ENCODE results near the gene CIT.

The CIT gene

DNA sequence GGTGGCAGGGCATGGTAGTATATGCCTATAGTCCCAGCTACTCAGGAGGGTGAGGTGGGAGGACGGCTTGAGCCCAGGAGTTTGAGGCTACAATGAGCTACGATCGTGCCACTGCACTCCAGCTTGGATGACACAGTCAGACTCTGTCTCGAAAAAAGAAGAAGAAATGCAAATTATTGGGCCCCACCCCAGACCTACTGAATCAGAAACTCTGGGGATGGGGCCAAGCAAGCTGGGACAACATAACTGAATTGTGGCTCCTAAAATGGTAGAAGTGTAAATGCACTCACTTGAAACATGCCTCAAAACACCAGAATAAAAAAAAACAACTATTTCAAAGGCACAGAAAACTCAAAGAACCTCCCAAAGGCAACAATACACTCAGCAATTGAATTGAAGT lies 37.0 kb downstream of the CIT start:
- TF ChIP-seq, protein P1, sequence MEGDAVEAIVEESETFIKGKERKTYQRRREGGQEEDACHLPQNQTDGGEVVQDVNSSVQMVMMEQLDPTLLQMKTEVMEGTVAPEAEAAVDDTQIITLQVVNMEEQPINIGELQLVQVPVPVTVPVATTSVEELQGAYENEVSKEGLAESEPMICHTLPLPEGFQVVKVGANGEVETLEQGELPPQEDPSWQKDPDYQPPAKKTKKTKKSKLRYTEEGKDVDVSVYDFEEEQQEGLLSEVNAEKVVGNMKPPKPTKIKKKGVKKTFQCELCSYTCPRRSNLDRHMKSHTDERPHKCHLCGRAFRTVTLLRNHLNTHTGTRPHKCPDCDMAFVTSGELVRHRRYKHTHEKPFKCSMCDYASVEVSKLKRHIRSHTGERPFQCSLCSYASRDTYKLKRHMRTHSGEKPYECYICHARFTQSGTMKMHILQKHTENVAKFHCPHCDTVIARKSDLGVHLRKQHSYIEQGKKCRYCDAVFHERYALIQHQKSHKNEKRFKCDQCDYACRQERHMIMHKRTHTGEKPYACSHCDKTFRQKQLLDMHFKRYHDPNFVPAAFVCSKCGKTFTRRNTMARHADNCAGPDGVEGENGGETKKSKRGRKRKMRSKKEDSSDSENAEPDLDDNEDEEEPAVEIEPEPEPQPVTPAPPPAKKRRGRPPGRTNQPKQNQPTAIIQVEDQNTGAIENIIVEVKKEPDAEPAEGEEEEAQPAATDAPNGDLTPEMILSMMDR (IDR thresholded peaks at IDR 0.05; ENCODE audit: borderline replicate concordance, insufficient read depth, low read depth, low read length) = no peak
- no peak overlapping the region for H3K4me3 ChIP-seq (ENCODE audit: low read depth, low read length)

DNA sequence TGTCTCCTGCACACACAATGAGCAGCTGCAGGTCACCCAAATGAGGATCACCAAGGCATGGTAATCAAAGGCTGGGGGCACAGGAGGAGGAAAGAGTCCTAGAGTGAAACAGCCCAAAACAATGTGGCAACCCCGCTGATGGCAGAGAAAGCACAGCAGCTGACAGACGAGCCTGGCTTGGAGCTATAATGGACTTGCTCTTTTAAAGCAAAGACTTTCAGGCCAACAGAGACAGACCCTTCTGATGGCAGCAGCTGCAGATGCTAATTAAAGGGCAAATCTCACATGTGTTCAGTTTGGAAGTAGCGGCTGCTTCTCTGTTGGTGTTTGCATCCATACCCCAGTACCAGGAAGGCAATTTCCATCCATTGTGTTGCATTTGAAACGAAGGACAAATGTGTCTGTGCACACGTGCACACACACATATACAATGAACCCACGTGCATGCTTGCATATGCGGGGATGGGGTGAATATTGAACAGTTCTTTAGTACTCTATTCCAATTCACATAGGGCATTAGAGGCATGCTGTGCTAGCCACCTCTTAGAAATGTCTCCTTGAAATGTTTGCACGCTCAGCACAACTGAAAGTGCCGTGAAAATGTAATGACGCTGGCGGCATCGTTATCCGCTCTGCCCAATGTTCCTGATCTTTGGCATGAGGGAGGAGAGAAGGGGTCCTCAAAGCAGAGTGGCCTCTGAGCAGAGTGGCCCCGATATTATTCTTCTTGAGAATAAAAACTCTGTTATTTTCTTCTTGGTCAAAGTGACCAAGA lies 38.1 kb downstream of the CIT start:
- no peak overlapping the region for H3K4me3 ChIP-seq (ENCODE audit: low read depth, low read length)
- TF ChIP-seq, protein P1 (IDR thresholded peaks at IDR 0.05; ENCODE audit: borderline replicate concordance, insufficient read depth, low read depth, low read length) = no peak

DNA sequence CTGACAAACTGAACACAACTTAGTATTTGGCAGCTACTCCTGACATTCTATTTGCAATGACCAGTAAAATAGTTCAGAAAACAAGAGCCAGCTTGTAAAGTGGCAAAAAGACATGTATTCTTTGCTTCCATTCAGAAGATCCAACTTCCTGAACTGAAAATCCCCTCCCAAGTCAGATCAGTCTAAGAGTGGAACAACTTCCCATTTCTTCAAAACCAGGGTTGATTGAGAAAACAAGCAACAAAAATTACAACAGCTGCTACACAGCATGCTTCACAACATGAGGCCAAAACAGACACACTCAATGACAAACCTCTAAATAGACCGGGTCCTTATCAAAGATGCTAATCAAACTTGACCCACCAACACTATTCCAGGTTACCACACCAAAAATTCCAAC lies 40.3 kb downstream of the CIT start:
- TF ChIP-seq, protein P1 (IDR thresholded peaks at IDR 0.05; ENCODE audit: borderline replicate concordance, insufficient read depth, low read depth, low read length) = no peak
- H3K4me3 ChIP-seq (ENCODE audit: low read depth, low read length) = no peak overlapping the region

DNA sequence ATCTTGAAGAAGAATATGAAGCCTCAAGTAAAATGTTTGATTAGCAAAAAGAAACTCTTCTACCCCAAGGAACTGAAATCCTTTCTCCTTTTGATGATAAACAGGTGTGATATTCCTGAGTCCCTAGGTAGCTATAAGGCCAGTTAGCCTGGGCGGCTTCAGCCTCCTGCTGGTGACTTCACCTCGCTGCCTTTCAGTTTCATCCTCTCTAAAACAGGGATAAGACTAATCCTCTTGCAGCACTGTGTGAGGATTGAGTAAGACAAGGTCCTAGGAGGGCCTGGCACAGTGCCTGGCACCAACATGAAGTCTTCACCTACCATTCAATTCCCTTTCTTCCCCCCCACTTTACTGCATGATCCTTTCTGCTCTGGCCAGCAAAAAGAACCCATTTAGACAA lies 42.1 kb downstream of the CIT start:
- TF ChIP-seq, protein P1 (IDR thresholded peaks at IDR 0.05; ENCODE audit: borderline replicate concordance, insufficient read depth, low read depth, low read length) = no peak
- H3K4me3 ChIP-seq (ENCODE audit: low read depth, low read length) = no peak overlapping the region

DNA sequence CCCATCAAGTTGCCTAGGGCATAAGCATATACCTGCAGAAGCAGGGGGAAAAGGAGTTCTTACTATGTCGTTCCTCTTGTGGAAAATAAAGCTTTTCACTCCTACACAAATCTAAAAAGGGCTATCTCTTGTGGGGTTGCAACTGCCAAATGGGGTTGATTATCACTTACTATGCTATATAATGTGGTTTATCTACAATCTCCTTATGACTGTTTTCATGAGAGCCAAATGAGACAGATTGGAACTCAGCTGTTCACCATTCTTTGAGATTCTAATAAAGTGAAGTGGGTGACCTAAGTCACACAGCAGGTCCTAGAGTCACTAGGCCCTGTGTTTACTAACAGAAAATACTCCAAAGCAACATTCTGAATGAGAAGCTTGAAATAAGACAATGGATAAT lies 47.7 kb downstream of the CIT start:
- H3K4me3 ChIP-seq (ENCODE audit: low read depth, low read length) = no peak overlapping the region
- TF ChIP-seq, protein P1 (IDR thresholded peaks at IDR 0.05; ENCODE audit: borderline replicate concordance, insufficient read depth, low read depth, low read length) = no peak

DNA sequence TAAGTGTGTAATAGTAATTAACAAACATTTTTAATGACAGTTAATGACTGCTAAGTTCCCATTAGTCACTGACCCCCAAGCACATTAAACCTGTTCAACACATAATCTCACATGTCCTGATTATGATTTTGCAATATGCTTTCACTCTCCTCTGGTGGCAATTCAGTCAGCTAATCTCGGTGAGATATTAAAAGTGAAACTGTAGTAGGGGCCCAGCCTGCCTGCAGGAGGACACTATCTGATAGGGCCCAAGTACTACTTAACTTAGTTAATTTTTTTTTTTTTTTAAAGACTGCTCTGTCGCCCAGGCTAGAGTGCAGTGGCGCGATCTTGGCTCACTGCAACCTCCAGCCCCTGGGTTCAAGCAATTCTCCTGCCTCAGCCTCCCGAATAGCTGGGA lies 48.8 kb downstream of the CIT start:
- TF ChIP-seq, protein P1 (IDR thresholded peaks at IDR 0.05; ENCODE audit: borderline replicate concordance, insufficient read depth, low read depth, low read length) = no peak
- H3K4me3 ChIP-seq (ENCODE audit: low read depth, low read length) = no peak overlapping the region

DNA sequence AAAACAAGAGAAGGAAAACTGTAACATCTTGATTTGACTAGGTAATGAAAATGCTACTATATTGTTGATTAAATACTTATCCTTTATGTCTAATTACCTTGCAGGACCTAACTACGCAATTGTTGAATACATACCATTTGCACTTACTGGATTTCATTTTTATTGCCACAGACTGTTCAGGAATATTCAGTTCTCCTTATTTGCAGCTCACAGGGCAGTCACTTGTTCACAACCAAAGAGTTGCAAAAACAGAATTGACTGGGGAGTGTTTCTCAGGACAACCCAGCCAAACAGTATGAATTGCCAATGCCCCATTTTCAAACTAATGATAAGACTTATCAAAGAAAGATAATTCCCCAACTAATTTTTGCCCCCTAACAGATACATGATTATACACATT lies 49.4 kb downstream of the CIT start:
- TF ChIP-seq, protein P1 (IDR thresholded peaks at IDR 0.05; ENCODE audit: borderline replicate concordance, insufficient read depth, low read depth, low read length) = no peak
- no peak overlapping the region for H3K4me3 ChIP-seq (ENCODE audit: low read depth, low read length)

Data from GM12875 (cell line).